Neural progenitor cell (in vitro differentiated cells): ENCODE measurements around the gene ACO2.

ENCODE experiments used
- EZH2 ChIP-seq: fragments of 200-600 bp; sonication (generic); IDR thresholded peaks from 2 replicates; pipeline ENCODE4 v1.6.1; 2017; ENCODE audit warnings: antibody characterized with exemption, mild to moderate bottlenecking, moderate library complexity
- EZH2phosphoT487 ChIP-seq: fragments of 200-600 bp; sonication (generic); IDR thresholded peaks from 2 replicates; pipeline ENCODE4 v1.6.1; 2017; ENCODE audit warnings: antibody characterized with exemption
- TF ChIP-seq, protein P1 (sequence below): fragments of 200-600 bp; sonication (generic); IDR thresholded peaks from 2 replicates; pipeline ENCODE4 v1.5.1; 2017; ENCODE audit warnings: antibody characterized with exemption, mild to moderate bottlenecking

DNA sequence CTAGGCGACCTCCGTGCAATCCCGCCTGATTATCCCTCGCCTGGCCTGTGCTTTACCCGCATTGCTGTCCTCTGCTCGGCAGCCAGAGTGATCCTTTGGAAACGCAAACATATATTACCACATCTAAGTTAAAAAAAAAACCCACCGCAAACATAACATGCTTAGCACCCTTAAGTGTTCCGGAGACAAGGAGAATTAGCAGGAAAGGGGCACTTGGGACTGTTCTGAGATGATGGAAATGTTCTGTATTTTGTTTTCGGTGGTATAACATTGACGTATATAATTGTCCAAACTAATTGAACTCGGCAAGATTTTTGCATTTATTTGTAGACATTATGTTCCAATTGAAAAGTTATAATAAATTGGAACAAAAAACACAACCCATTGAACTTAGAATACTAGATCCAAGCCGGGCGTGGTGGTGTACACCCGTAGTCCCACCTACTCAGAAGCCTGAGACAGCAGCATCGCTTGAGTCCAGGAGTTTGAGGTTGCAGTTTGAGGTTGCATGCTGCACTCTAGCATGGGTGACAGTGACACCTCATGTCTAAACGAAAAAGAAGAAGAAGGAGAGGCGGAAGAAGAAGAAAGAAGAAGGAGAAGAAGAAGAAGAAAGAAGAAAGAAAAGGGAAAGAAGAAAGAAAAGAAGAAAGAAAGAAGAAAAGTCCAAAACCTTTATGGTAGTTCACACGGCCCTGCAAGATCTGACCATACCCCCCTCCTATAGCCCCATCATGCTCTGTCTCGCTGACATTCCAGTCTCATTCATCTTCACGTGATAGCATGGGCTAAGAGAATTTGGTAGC is 76.0 kb downstream of the ACO2 start:
- TF ChIP-seq, protein P1, sequence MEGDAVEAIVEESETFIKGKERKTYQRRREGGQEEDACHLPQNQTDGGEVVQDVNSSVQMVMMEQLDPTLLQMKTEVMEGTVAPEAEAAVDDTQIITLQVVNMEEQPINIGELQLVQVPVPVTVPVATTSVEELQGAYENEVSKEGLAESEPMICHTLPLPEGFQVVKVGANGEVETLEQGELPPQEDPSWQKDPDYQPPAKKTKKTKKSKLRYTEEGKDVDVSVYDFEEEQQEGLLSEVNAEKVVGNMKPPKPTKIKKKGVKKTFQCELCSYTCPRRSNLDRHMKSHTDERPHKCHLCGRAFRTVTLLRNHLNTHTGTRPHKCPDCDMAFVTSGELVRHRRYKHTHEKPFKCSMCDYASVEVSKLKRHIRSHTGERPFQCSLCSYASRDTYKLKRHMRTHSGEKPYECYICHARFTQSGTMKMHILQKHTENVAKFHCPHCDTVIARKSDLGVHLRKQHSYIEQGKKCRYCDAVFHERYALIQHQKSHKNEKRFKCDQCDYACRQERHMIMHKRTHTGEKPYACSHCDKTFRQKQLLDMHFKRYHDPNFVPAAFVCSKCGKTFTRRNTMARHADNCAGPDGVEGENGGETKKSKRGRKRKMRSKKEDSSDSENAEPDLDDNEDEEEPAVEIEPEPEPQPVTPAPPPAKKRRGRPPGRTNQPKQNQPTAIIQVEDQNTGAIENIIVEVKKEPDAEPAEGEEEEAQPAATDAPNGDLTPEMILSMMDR, result no peak
- TF ChIP-seq EZH2, result no peak
- no peak for TF ChIP-seq EZH2phosphoT487
